Measurements from ENCODE around the gene RIPOR3.

DNA sequence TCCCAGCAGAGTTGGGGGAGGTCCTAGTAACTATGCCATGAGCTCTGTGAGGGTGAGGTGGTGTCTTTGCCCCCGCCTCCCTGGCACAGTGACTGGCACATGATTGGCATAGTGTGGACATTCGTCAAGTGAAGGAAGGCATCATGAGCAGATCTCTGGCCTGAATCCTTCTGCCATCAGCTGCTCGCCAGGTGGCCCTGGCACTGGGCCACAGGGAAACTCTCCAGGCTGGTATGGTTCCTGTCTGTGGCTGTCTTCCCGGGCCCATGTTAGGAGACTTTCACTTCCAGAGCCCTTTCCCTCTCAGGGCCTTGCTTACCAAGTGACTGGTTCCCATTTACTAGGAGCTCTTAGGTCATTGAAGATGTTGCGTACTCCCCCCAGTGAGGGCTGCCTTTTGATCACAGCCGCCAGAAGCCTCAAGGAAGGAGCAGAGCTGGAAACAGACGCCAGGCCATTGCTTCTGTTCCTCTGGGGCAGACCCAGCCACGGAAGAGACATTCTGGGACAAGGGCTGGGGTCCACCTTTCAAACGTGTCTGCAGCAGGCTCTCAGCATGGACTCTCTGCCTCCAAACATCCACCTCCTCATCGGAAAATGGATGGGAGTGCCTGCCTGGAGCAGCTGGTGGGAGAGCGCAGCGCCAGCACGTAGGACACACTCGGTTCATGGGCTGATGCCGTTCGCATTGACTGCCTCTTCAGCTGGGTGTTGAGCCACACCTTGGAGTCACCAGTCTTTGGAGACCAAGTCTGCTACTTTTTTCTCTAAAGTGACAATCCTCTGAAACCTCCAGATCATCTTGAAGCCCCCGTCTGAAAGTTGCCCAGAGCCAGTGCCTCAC is 113.9 kb downstream of the RIPOR3 start:
- TF ChIP-seq, protein P1, sequence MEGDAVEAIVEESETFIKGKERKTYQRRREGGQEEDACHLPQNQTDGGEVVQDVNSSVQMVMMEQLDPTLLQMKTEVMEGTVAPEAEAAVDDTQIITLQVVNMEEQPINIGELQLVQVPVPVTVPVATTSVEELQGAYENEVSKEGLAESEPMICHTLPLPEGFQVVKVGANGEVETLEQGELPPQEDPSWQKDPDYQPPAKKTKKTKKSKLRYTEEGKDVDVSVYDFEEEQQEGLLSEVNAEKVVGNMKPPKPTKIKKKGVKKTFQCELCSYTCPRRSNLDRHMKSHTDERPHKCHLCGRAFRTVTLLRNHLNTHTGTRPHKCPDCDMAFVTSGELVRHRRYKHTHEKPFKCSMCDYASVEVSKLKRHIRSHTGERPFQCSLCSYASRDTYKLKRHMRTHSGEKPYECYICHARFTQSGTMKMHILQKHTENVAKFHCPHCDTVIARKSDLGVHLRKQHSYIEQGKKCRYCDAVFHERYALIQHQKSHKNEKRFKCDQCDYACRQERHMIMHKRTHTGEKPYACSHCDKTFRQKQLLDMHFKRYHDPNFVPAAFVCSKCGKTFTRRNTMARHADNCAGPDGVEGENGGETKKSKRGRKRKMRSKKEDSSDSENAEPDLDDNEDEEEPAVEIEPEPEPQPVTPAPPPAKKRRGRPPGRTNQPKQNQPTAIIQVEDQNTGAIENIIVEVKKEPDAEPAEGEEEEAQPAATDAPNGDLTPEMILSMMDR (IDR thresholded peaks at IDR 0.05) = no peak
- TF ChIP-seq RAD21 (IDR thresholded peaks at IDR 0.05; ENCODE audit: low read length) = no peak
- TF ChIP-seq, protein P2, sequence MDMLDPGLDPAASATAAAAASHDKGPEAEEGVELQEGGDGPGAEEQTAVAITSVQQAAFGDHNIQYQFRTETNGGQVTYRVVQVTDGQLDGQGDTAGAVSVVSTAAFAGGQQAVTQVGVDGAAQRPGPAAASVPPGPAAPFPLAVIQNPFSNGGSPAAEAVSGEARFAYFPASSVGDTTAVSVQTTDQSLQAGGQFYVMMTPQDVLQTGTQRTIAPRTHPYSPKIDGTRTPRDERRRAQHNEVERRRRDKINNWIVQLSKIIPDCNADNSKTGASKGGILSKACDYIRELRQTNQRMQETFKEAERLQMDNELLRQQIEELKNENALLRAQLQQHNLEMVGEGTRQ (IDR thresholded peaks at IDR 0.05; ENCODE audit: borderline replicate concordance, low read depth, low read length) = no peak
- TF ChIP-seq, protein P3, sequence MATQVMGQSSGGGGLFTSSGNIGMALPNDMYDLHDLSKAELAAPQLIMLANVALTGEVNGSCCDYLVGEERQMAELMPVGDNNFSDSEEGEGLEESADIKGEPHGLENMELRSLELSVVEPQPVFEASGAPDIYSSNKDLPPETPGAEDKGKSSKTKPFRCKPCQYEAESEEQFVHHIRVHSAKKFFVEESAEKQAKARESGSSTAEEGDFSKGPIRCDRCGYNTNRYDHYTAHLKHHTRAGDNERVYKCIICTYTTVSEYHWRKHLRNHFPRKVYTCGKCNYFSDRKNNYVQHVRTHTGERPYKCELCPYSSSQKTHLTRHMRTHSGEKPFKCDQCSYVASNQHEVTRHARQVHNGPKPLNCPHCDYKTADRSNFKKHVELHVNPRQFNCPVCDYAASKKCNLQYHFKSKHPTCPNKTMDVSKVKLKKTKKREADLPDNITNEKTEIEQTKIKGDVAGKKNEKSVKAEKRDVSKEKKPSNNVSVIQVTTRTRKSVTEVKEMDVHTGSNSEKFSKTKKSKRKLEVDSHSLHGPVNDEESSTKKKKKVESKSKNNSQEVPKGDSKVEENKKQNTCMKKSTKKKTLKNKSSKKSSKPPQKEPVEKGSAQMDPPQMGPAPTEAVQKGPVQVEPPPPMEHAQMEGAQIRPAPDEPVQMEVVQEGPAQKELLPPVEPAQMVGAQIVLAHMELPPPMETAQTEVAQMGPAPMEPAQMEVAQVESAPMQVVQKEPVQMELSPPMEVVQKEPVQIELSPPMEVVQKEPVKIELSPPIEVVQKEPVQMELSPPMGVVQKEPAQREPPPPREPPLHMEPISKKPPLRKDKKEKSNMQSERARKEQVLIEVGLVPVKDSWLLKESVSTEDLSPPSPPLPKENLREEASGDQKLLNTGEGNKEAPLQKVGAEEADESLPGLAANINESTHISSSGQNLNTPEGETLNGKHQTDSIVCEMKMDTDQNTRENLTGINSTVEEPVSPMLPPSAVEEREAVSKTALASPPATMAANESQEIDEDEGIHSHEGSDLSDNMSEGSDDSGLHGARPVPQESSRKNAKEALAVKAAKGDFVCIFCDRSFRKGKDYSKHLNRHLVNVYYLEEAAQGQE (IDR thresholded peaks at IDR 0.05; ENCODE audit: low read depth, low read length) = no peak

Data from SK-N-SH (cell line).